K562 (cell line): ENCODE measurements around the gene PPIL1. TPM values are rescaled to one million over a fixed set of nuclear protein-coding genes. Genes with fewer than 3 reads are reported as not detected.

Experiments used
- ATF7 ChIP-seq: fragments of 450-650 bp; IDR thresholded peaks from 2 replicates; pipeline ENCODE4 v1.7.1; 2014; ENCODE audit warnings: mild to moderate bottlenecking, moderate library complexity
- BCL6 ChIP-seq: fragments of 250-450 bp; sonication (Bioruptor Pico); IDR thresholded peaks from 2 replicates; pipeline ENCODE4 v1.4.0; 2020
- BRF2 ChIP-seq: IDR thresholded peaks from 3 replicates; pipeline ENCODE4 v1.6.1; 2011; ENCODE audit warnings: borderline replicate concordance, mild to moderate bottlenecking; ENCODE audit not compliant: insufficient read length, insufficient read depth
- CC2D1A ChIP-seq: fragments of 450-650 bp; IDR thresholded peaks from 2 replicates; pipeline ENCODE4 v1.6.1; 2017; ENCODE audit warnings: mild to moderate bottlenecking
- CSDE1 ChIP-seq, 2 experiments: fragments of 450-650 bp; IDR thresholded peaks; 2 replicates each; pipeline ENCODE4 v1.6.1; 2016; ENCODE audit warnings: mild to moderate bottlenecking in 1 of 2
- FOXA3 ChIP-seq, 2 experiments: fragments of 450-650 bp in 1 of 2; sonication (generic) in 1 of 2; formaldehyde crosslinking; IDR thresholded peaks in 1 of 2; conservative IDR thresholded peaks in 1 of 2; 2 replicates each; pipeline versions ENCODE4 v1.4.0 to v1.8.0; 2020 to 2022; ENCODE audit warnings: mild to moderate bottlenecking in 2 of 2, missing genetic modification reagents in 1 of 2
- GATA2 ChIP-seq: sonication (generic); formaldehyde crosslinking; IDR thresholded peaks from 2 replicates; pipeline ENCODE4 v1.4.0; 2020; ENCODE audit warnings: mild to moderate bottlenecking, missing genetic modification reagents
- GATAD2B ChIP-seq: fragments of 450-650 bp; IDR thresholded peaks from 2 replicates; pipeline ENCODE4 v1.6.1; 2017; ENCODE audit warnings: mild to moderate bottlenecking, borderline replicate concordance
- HNRNPL ChIP-seq: fragments of 200-400 bp; formaldehyde crosslinking; IDR thresholded peaks from 2 replicates; pipeline ENCODE4 v1.6.1; 2017; ENCODE audit warnings: low read depth, mild to moderate bottlenecking, low read length
- JUNB ChIP-seq: fragments of 450-650 bp; formaldehyde crosslinking; conservative IDR thresholded peaks from 2 replicates; pipeline ENCODE4 v1.4.0; 2020; ENCODE audit warnings: mild to moderate bottlenecking
- MIER1 ChIP-seq: fragments of 450-650 bp; IDR thresholded peaks from 2 replicates; pipeline ENCODE4 v1.6.1; 2016; ENCODE audit warnings: antibody characterized with exemption, mild to moderate bottlenecking, low read depth
- NFRKB ChIP-seq: fragments of 450-650 bp; IDR thresholded peaks from 2 replicates; pipeline ENCODE4 v1.6.1; 2016; ENCODE audit warnings: low read depth
- PHB ChIP-seq: fragments of 250-450 bp; sonication (Bioruptor Pico); IDR thresholded peaks from 2 replicates; pipeline ENCODE4 v1.5.0; 2021
- SMARCB1 ChIP-seq: IDR thresholded peaks from 2 replicates; pipeline ENCODE4 v1.6.1; 2011; ENCODE audit warnings: improper control_type of control experiment, low read depth; ENCODE audit not compliant: insufficient read length
- SOX6 ChIP-seq: fragments of 450-650 bp; IDR thresholded peaks from 2 replicates; pipeline ENCODE4 v1.6.1; 2014; ENCODE audit warnings: mild to moderate bottlenecking
- ZNF3 ChIP-seq: fragments of 250-450 bp; sonication (Bioruptor Pico); IDR thresholded peaks from 2 replicates; pipeline ENCODE4 v1.5.0; 2021; ENCODE audit warnings: mild to moderate bottlenecking, moderate library complexity
- ZZZ3 ChIP-seq: fragments of 450-650 bp; IDR thresholded peaks from 2 replicates; pipeline ENCODE4 v1.6.1; 2016; ENCODE audit warnings: antibody characterized with exemption, mild to moderate bottlenecking, moderate library complexity
- polyA plus RNA-seq, 8 experiments: library from polyadenylated mRNA; depleted of rRNA in 4 of 8; stranded (reverse) in 5 of 8; unstranded in 3 of 8; fragments of >200 nt; fragmentation: Nextera tagmentation in 2 of 8; fragmentation: Illumina TruSeq in 1 of 8; extraction: Ambion mirVana in 2 of 8; extraction: Trizol in 1 of 8; gene quantifications; 2 replicates each; pipeline versions ENCODE4 v1.2.1 to v1.2.3, GENCODE V29; 2011 to 2014; ENCODE audit warnings: inconsistent platforms in 1 of 8, missing spikeins in 1 of 8
- total RNA-seq, 7 experiments: library from RNA; depleted of rRNA in 6 of 7; stranded (reverse); fragments of >200 nt in 6 of 7; fragmentation: Illumina TruSeq in 2 of 7; extraction: Trizol in 2 of 7; gene quantifications; 2 replicates each; pipeline versions ENCODE4 v1.2.1 to v1.2.3, GENCODE V29; 2011 to 2021; ENCODE audit warnings: low replicate concordance in 1 of 7
- TF ChIP-seq, protein P1 (sequence below), 3 experiments: IDR thresholded peaks in 2 of 3; conservative IDR thresholded peaks in 1 of 3; 2 replicates each; pipeline ENCODE4 v1.5.1; 2011 to 2012; ENCODE audit warnings: low read length in 3 of 3, mild to moderate bottlenecking in 3 of 3, control low read depth in 2 of 3, improper control_type of control experiment in 1 of 3, inconsistent platforms in 1 of 3, low read depth in 1 of 3, mixed read lengths in 1 of 3, moderate library complexity in 1 of 3; ENCODE audit not compliant: insufficient read depth in 2 of 3
- TF ChIP-seq, protein P2 (sequence below), 2 experiments: fragments of 450-650 bp; IDR thresholded peaks; 2 replicates each; pipeline ENCODE4 v1.6.1; 2018; ENCODE audit warnings: mild to moderate bottlenecking in 2 of 2, low read depth in 1 of 2; ENCODE audit not compliant: partially characterized antibody in 2 of 2
- TF ChIP-seq, protein P3 (sequence below), 2 experiments: fragments of 150-350 bp in 1 of 2; IDR thresholded peaks; 2 replicates each; pipeline ENCODE4 v1.6.1; 2012 to 2016; ENCODE audit warnings: low read depth in 2 of 2, low read length in 2 of 2, mild to moderate bottlenecking in 1 of 2, moderate library complexity in 1 of 2

The PPIL1 gene
- total and polyA plus RNA-seq, 9 of the 15 experiments (the other 6 are each of a cell fraction or from before 2014, with no cell fraction given): 65.8 to 205 (median 130) TPM

GRCh38 chr6:36884610-36885009 is 10.0 kb upstream of the PPIL1 start (continued):
- TF ChIP-seq, protein P1, sequence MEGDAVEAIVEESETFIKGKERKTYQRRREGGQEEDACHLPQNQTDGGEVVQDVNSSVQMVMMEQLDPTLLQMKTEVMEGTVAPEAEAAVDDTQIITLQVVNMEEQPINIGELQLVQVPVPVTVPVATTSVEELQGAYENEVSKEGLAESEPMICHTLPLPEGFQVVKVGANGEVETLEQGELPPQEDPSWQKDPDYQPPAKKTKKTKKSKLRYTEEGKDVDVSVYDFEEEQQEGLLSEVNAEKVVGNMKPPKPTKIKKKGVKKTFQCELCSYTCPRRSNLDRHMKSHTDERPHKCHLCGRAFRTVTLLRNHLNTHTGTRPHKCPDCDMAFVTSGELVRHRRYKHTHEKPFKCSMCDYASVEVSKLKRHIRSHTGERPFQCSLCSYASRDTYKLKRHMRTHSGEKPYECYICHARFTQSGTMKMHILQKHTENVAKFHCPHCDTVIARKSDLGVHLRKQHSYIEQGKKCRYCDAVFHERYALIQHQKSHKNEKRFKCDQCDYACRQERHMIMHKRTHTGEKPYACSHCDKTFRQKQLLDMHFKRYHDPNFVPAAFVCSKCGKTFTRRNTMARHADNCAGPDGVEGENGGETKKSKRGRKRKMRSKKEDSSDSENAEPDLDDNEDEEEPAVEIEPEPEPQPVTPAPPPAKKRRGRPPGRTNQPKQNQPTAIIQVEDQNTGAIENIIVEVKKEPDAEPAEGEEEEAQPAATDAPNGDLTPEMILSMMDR (IDR thresholded peaks at IDR 0.05 in 2 of 3, conservative IDR thresholded peaks at IDR 0.05 in 1 of 3; ENCODE audit: insufficient read depth in 2 of 3, low read depth in 1 of 3, low read length in 3 of 3): no peak
- TF ChIP-seq SMARCB1 (no peak), PHB (no peak), CSDE1 (IDR thresholded peaks at IDR 0.05) (no peak), BCL6 (CRISPR knock-in tag) (no peak), HNRNPL (no peak), GATA2 (no peak), SOX6 (no peak), JUNB (no peak), ATF7 (no peak), FOXA3 (CRISPR knock-in tag; conservative IDR thresholded peaks at IDR 0.05 in 1 of 2, IDR thresholded peaks at IDR 0.05 in 1 of 2) (no peak), BRF2 (no peak), NFRKB (no peak), ZNF3 (CRISPR knock-in tag) (no peak), ZZZ3 (no peak), GATAD2B (no peak), CC2D1A (no peak), MIER1 (no peak)
- TF ChIP-seq, protein P2, sequence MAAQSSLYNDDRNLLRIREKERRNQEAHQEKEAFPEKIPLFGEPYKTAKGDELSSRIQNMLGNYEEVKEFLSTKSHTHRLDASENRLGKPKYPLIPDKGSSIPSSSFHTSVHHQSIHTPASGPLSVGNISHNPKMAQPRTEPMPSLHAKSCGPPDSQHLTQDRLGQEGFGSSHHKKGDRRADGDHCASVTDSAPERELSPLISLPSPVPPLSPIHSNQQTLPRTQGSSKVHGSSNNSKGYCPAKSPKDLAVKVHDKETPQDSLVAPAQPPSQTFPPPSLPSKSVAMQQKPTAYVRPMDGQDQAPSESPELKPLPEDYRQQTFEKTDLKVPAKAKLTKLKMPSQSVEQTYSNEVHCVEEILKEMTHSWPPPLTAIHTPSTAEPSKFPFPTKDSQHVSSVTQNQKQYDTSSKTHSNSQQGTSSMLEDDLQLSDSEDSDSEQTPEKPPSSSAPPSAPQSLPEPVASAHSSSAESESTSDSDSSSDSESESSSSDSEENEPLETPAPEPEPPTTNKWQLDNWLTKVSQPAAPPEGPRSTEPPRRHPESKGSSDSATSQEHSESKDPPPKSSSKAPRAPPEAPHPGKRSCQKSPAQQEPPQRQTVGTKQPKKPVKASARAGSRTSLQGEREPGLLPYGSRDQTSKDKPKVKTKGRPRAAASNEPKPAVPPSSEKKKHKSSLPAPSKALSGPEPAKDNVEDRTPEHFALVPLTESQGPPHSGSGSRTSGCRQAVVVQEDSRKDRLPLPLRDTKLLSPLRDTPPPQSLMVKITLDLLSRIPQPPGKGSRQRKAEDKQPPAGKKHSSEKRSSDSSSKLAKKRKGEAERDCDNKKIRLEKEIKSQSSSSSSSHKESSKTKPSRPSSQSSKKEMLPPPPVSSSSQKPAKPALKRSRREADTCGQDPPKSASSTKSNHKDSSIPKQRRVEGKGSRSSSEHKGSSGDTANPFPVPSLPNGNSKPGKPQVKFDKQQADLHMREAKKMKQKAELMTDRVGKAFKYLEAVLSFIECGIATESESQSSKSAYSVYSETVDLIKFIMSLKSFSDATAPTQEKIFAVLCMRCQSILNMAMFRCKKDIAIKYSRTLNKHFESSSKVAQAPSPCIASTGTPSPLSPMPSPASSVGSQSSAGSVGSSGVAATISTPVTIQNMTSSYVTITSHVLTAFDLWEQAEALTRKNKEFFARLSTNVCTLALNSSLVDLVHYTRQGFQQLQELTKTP (IDR thresholded peaks at IDR 0.05; ENCODE audit: low read depth in 1 of 2, partially characterized antibody in 2 of 2): no peak
- TF ChIP-seq, protein P3, sequence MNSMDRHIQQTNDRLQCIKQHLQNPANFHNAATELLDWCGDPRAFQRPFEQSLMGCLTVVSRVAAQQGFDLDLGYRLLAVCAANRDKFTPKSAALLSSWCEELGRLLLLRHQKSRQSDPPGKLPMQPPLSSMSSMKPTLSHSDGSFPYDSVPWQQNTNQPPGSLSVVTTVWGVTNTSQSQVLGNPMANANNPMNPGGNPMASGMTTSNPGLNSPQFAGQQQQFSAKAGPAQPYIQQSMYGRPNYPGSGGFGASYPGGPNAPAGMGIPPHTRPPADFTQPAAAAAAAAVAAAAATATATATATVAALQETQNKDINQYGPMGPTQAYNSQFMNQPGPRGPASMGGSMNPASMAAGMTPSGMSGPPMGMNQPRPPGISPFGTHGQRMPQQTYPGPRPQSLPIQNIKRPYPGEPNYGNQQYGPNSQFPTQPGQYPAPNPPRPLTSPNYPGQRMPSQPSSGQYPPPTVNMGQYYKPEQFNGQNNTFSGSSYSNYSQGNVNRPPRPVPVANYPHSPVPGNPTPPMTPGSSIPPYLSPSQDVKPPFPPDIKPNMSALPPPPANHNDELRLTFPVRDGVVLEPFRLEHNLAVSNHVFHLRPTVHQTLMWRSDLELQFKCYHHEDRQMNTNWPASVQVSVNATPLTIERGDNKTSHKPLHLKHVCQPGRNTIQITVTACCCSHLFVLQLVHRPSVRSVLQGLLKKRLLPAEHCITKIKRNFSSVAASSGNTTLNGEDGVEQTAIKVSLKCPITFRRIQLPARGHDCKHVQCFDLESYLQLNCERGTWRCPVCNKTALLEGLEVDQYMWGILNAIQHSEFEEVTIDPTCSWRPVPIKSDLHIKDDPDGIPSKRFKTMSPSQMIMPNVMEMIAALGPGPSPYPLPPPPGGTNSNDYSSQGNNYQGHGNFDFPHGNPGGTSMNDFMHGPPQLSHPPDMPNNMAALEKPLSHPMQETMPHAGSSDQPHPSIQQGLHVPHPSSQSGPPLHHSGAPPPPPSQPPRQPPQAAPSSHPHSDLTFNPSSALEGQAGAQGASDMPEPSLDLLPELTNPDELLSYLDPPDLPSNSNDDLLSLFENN (IDR thresholded peaks at IDR 0.05; ENCODE audit: low read depth in 2 of 2, low read length in 2 of 2): no peak
